HG03354 (cell line): ENCODE results near the gene DNM3.

Experiments used
- ATAC-seq: cut with Tn5 transposase; IDR thresholded peaks from one replicate; pipeline ENCODE4 v1.9.1; 2021; ENCODE audit warnings: mild to moderate bottlenecking; ENCODE audit not compliant: unreplicated experiment, poor library complexity, severe bottlenecking

DNM3 gene

DNA sequence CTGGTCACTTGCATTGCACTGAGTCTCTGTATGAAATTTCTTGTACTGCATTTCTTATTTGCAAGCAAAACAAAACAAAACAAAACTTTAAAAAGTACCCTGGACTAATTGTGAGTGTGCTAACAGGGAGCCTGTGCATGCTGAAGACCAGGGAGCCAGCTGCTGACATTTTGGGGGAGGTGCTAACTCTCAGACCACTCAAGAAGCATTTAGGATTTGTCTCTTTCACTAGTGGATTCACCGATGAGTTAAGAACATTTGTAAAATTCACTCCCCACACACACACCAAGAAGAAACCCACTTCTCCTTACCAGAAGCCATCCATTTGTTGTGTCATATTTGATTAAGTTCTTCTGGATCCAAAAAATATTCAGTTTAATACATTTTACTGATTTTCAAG lies 483.5 kb downstream of the DNM3 start:
- no peak for ATAC-seq

DNA sequence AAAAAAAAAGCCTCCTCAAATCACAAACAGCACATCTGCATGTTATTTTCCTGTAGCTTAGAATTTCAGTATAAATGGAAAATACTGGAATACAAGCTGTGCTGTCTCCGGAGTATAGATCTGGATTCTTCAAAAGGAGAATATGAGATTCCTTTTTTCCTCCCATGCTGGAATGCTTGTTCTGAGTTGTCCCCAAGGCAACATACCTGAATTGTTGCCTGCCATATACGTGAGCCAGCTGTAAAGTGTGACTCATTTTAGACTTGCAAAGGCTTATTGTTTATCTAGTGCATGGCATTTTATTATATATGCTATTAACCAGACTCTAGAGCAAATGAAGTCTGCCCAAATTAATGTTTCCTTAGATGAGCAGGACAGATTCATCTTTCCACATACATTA lies 484.2 kb downstream of the DNM3 start:
- no peak for ATAC-seq

DNA sequence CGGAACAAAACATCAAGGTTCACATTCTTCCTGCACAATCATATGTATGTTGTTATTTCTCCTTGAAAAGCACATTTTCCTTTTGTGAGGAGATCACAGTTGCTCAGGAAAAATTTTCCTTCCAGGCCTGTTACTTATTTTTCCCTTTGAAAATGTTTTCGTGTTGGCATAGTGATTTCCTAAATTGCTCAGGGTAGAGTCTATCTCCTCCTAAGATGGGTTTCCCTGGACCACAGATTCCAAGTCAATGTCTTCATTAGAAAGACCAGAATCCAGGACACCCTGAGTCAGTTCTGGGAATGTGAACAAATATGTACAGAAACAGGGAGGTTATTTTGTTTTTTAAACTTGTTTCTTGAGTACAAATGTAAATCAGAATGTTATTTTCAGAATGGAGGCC lies 484.8 kb downstream of the DNM3 start:
- no peak for ATAC-seq

DNA sequence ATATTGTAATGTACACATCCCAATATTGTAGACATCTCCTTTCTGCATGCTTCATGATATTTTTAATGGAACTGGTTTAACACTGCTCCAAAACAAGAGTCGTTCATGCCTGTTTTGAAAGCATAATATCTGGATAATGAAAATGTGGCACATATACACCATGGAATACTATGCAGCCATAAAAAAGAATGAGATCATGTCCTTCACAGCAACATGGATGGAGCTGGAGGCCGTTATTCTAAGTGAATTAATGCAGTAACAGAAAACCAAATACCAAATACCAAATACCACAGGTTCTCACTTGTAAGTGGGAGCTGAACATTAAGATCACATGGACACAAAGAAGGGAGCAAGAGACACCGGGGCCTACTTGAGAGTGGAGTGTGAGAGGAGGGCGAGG lies 487.0 kb downstream of the DNM3 start:
- ATAC-seq: no peak

DNA sequence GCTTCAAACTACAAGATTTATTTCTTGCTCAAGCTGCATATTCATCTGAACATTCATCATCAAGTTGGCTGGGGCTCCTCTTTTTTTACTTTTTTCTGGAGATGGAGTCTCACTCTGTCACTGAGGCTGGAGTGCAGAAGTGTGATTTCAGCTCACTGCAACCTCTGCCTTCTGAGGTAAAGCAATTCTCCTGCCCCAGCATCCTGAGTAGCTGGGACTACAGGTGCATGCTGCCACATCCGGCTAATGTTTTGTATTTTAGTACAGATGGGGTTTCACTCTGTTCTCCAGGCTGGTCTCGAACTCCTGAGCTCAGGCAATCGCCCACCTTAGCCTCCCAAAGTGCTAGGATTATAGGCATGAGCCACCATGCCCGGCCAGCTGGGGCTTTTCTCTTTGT lies 490.9 kb downstream of the DNM3 start:
- ATAC-seq: no peak

DNA sequence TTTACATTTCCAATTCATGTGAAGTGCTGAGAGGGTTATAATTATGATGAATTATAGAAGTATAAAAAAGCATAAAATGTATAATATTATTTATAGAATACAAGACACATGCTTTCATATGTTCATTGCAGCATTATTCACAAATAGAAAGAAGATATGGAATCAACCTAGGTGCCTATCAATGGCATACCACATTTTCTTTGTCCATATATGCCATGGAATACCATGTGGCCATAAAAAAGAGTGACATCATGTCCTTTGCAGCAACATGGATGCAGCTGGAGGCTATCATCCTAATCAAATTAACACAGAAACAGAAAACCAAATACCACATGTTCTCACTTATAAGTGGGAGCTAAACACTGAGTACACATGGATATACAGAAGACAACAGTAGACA lies 494.1 kb downstream of the DNM3 start:
- ATAC-seq: no peak

DNA sequence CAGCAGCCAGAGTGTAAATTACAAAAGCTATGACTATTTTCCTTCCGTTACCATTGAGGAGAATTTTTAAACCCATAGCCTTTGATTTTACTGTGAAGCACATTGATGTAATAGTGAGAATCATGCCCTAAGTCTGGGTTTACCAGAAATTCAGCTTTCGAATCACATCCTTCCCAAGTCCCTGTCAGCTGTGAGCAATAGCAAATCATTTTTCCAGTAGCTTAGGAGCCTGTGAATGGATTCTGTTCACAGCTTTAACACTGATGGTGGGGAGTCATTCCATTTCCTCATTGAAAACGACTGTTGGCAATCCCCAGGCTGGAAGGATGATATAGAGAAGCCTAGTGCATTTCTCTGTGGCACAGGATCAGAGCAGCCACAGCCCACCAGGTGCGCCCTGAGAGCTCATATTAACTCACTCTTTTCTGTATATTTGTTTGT lies 497.0 kb downstream of the DNM3 start:
- ATAC-seq: peak; percentile 56

DNA sequence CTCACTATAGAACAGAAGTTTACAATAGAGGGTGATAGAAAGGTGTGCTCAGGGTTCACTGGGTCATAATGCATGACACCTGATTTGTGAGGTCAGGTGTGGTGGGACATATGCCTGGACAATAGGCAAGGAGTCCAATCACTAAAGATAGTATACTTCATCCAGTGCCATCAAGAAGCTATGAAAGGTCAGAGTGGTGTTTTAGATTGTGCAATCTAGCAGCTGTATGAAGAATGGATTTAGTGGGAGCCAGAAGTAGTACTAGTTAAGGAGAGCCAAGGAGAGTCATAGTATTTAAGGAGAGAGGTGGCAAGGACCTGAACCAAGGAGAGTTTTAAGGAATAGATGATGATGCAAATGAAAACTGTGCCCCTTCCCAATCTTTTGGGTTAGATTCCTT lies 498.5 kb downstream of the DNM3 start:
- ATAC-seq: no peak

DNA sequence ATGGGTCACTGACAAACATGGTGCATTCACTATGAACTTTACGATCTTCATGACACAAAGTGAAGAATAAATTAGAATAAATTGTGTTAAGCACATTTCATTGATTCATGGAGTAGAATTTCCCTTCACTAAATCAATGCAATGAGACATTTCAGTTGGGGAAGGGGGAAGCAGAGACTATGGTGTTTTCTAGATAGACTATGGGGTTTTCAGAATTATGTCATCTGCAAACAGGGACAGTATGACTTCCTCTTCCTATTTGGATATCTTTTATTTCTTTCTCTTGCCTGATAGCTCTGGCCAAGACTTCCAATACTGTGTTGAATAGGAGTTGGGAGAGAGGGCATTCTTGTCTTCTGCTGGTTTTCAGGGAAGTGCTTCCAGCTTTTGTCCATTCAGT lies 499.2 kb downstream of the DNM3 start:
- ATAC-seq: no peak

DNA sequence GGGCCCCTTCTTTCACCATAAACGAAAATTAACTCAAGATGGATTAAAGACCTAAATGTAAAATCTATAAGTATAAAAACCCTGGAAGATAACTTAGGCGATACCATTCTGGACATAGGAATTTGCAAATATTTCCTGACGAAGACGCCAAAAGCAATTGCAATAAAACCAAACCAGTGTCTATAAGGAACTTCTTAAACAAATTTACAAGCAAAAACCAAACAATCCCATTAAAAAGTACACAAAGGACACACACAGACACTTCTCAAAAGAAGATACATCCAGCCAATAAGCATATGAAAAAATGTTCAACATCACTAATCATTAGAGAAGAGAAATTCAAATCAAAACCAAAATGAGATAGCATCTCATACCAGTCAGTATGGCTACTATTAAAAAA lies 500.4 kb downstream of the DNM3 start:
- no peak for ATAC-seq

DNA sequence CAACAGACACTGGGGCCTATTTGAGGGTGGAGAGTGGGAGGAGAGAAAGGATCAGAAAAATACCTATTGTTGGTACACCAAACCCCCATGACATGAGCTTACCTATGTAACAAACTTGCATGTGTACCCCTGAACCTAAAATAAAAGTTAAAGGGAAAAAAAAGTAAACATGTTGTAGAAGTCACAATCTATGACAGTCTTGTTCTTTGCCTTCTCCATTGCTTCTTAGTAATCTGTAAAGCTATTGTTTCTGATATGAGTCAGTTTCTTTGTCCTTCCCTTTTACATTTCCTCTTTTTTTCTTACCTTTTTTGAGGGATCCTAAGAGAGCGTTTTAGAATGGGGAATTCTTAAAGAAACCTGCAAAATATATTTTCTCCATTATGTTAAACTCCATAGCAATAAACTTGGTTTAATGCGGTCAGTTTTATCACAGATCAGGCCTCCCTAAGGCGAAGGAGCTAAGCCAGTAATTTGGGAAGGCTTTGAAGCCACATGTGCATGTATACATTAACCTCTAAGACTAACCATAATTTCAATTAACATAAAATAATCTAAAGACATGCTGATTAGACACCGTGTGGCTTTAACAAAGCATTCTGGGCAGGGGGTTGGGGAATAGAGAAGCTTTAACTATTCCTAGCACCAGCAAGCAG lies 501.4 kb downstream of the DNM3 start:
- ATAC-seq: no peak

DNA sequence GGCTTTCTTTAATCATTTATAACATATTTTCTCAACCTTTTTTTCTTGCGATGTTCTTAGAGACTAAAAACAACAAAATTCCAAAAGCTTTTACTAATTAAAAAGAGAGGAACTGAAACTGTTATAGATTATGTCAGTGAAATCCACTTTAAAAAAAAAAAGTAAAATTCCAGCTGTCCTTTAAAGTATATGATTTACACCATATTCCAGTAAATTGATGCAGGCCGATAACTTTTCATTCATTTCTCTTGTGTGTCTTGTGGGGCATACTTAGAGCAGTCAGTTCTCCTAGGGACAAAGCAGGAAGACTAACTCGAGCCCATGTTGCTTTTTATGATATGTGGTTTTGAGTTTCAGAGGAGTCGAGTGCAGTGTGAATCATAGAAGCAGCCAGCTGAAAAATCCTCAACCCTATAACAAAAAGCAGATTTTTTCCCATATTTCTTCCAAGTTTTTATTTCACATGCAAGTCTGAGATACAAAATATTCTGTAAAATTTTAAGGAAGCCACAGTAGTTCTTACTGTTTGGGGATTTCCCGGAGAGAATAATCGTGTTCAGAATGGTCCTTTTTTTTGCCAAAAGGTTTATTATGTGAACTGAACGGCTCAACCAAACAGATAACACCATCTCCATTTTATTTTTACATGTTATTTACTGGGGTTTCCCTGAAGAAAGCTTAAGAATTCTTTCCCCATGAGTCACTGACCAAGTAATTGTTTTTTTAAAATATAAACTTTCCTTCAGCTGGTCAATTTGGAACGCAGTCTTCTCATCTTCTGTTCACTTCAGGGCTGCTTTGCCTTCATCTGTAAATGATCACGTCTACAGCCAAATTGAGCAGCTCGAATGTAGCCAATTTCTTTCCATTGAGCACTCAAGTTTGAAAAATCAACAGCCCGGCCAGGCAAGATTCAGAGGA lies 502.2 kb downstream of the DNM3 start:
- no peak for ATAC-seq

DNA sequence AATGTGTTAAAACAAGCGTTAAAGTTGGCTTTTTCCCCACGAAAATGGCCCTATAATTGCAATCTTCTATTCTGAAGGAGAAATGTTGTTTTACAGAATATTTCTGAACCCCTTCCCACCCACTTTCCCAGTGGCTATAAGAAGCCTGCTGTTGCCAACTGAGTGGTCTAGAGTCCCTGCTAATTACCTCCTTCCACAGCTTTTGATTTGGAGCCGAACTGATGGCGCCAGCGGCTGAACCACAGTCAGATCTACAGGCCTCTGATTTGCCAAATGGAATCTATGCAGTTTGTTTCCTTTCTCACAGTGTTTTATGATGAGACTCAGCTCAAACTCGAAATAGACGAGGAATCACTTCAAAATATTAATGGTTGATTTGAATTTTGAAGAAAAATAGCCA lies 503.1 kb downstream of the DNM3 start:
- no peak for ATAC-seq

DNA sequence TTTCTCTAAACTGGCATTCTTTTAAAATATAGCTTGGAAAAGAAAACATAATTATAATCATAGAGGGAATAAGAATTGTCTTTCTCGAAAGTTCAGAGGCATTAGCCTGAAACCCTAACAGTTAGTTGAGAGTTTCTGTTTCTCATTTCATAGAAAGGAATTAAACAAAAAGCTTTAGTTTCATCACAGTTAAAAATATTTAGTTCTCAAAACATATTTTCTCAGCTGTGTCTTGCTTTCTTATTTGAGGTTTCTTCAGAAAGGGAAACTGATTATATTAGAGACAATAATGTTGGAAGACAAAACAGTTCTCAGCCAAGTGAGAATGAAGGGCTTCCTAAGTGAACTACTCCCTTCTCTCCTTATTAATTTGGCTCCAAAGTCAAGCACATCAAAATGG lies 503.8 kb downstream of the DNM3 start:
- ATAC-seq: no peak

DNA sequence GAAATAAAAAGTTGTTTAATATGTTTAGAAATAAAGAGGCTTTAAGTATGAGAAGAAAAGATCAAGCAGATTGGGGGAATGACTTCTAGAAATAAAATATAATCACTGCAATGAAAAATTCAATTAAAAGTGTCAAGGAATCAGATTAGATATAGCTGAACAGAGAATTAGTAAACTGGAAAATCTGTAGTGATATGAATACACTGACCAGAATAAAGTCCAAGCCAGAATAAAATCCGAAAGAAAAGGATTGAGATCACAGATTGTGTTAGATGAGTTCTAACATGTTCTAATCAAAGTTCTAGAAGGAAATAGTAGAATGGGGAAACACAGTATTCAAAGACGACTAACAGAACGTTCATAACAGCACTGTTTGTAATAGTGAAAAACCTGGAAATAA lies 506.1 kb downstream of the DNM3 start:
- ATAC-seq: no peak

DNA sequence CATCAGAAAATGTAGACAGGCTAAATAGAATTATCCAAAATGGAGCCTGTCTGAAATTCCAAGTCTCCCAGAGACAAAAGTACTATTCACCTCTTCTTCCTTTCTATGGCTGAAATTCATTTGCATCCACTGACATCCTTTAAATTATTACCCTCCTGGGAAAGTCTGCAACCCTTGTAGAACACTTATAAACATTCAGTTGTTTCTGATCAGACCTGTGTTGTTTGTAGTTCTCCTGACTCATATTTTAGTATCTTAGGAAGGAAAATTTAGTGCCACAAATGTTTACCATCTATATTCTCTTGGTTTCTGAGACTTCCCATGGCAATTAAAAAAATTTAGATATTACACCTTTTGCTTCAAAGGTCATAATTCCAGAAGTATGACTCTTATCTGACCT lies 509.6 kb downstream of the DNM3 start:
- ATAC-seq: no peak

DNA sequence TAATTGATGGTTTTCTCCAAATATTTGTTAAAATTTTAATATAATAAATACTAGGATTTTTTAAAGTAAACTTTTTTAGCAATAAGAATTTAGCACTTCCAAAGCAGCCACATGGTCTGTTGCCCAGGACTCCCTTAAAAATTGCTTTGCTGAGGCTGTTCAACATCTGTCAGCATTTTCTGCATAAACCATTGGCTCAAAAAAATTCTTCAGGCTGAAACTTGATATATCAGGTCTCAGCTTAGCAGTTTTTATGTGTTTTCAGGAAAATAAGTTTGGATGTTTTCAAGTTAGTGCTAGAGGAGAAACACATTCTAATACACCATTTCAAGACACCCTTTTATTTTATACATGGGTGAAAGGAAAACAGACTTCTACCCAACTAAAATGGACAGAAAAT lies 510.0 kb downstream of the DNM3 start:
- no peak for ATAC-seq

DNA sequence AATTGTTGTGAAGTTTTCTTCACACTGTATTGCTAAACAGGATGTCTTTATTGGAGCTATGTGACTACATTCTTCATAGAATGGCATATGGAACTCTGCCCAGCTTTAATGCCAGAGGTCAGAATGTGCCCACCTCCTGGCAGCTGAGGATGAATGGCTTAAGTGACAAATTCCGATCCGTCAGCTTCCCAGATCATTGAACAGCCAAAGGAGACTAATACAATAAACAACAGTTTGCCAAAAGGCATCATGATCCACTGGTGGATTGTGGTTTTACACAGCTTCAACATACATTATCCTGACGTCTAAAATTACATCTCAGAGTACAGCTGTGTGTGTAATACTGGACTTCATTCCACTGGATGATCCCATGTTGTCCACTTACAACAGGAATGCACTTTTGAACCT lies 510.5 kb downstream of the DNM3 start:
- no peak for ATAC-seq

DNA sequence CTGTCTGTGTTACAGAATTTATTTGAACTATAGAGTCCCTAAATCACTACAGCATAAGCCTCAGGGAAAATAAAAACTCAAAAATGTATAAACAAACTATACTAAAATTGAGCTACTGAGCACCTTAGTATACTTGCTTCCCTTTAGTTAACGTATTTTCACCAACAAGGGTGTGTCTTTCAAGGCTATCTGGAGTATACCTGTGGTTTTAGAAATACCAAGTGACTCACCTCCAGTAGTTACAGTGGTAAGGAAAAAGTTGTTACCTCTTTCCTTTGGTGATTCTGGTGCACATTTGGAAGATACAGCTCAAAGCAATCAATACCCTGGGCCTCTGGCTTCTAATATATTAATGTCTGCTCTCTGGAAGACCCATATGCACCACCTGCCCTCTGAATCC lies 511.1 kb downstream of the DNM3 start:
- ATAC-seq: no peak

DNA sequence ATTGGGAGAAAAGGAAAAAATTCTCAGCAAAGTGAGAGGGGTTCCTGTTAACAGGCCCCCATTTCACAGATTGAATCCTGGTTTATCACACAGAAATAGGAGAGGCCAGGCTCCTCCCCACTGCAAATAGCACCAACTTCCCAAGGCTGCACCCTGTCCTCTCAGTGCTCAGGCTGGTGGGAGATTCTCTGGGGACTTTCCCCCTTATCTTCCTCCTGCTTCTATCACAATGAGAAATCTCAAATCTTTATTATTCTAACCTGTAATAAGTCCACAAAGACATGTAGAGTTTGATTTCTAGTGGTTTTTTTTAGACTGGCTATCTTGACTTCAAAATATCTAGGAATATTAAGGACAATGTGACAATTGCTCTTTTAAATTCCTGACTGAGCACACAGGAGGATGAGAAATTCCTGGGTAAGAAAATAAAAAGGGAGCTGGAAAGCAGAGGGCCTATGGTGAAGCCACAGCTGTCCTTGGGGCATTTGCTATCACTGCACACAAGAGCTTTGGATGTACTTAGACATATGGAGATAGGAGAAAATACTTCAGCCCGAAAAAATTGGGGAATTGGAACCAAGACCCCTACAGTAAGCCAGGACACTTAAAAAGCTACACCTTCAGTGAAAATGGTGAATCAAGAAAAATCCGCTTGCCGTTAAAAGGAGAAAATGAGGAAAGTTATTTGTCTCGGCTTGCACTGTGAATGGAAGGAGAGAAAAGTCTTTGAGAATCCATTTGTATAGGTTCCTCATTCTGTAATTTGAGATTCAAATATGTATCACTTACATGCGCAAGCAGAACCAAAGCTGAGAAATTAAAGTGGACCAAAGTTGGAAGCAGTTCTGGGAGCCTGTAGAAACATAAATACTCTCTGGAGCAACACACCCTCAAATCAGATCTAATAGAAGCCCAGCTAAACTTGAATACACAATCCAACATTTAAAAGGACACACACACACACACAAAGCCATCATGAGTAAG lies 513.3 kb downstream of the DNM3 start:
- no peak for ATAC-seq
